ENCODE results near the gene SMCHD1. TPM values are rescaled to one million over a fixed set of nuclear protein-coding genes. Genes with fewer than 3 reads are reported as not detected.
"Not testable (repeated sequence)": the region's sequence is repeated elsewhere in the genome, so short reads cannot be mapped to it uniquely, and the experiment has no call there.

The SMCHD1 gene
- polyA plus RNA-seq, 3 donors = 60.5 to 70.9 (median 67.7) TPM

- peak in 1 of 3 donors; percentile 7 for DNase-seq (ENCODE audit: low read depth in 3 of 3, low spot score in 2 of 3)
These were observed 1.5 kb downstream of the SMCHD1 start for GRCh38 chr18:2656981-2657512.

GRCh38 chr18:2657788-2658458 is 2.4 kb downstream of the SMCHD1 start:
- no peak for DNase-seq (ENCODE audit: low read depth in 3 of 3, low spot score in 2 of 3)

GRCh38 chr18:2660849-2661248 is 5.3 kb downstream of the SMCHD1 start:
- not testable (repeated sequence) for DNase-seq (ENCODE audit: low read depth in 3 of 3, low spot score in 2 of 3)

DNA sequence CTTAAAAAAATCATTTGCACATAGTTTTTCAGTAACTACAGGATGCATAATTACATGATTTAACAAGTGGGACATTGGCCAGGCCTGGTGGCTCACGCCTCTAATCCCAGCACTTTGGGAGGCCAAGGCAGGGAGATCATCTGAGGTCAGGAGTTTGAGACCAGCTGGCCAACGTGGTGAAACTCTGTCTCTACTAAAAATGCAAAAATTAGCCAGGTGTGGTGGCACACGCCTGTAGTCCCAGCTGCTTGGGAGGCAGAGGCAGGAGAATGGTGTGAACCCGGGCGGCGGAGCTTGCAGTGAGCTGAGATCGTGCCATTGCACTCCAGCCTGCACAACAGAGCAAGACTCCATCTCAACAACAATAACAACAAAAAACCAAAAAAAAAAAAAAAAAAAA is 6.8 kb downstream of the SMCHD1 start:
- not testable (repeated sequence) for DNase-seq (ENCODE audit: low read depth in 3 of 3, low spot score in 2 of 3)

GRCh38 chr18:2662990-2663389 is 7.5 kb downstream of the SMCHD1 start:
- DNase-seq (ENCODE audit: low read depth in 3 of 3, low spot score in 2 of 3) = no peak

GRCh38 chr18:2672410-2672809 is 16.9 kb downstream of the SMCHD1 start:
- DNase-seq (ENCODE audit: low read depth in 3 of 3, low spot score in 2 of 3) = no peak

- DNase-seq (ENCODE audit: low read depth in 3 of 3, low spot score in 2 of 3) = no peak
These were observed 17.3 kb downstream of the SMCHD1 start for GRCh38 chr18:2672872-2673271.

DNA sequence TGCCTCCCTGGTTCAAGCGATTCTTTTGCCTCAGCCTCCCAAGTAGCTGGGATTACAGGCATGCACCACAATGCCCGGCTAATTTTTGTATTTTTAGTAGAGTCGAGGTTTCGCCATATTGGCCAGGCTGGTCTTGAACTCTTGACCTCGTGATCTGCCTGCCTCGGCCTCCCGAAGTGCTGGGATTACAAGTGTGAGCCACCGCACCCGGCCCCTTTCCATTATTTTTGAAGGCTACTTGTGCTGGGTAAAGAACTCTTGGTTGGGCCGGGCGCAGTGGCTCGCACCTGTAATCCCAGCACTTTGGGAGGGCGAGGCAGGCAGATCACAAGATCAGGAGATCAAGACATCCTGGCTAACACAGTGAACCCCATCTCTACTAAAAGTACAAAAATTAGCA is 23.4 kb downstream of the SMCHD1 start:
- not testable (repeated sequence) for DNase-seq (ENCODE audit: low read depth in 3 of 3, low spot score in 2 of 3)

- DNase-seq (ENCODE audit: low read depth in 3 of 3, low spot score in 2 of 3) = no peak
These were observed 24.8 kb downstream of the SMCHD1 start for GRCh38 chr18:2680216-2680792.

GRCh38 chr18:2681993-2682603 is 26.6 kb downstream of the SMCHD1 start:
- no peak for DNase-seq (ENCODE audit: low read depth in 3 of 3, low spot score in 2 of 3)

DNA sequence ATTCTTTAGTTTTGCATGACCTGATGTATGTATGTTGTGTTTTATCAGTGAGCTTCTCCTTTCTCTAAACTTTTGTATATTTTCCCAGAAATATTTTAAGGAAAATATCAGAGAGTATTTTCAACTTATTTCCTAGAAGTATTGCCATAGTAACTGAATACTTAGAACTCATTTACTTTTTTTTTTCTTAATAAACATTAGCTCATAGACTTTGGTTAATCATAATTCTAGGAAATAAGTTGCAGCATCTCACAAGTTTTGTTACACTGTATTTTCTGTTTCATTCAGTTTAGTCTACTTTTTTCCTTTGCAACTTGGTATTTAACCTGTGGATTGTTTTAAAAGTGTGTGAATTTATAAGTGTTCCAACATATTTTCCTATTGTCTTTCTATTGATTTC is 27.5 kb downstream of the SMCHD1 start:
- no peak for DNase-seq (ENCODE audit: low read depth in 3 of 3, low spot score in 2 of 3)

GRCh38 chr18:2686349-2686968 is 30.9 kb downstream of the SMCHD1 start:
- DNase-seq (ENCODE audit: low read depth in 3 of 3, low spot score in 2 of 3) = no peak

DNA sequence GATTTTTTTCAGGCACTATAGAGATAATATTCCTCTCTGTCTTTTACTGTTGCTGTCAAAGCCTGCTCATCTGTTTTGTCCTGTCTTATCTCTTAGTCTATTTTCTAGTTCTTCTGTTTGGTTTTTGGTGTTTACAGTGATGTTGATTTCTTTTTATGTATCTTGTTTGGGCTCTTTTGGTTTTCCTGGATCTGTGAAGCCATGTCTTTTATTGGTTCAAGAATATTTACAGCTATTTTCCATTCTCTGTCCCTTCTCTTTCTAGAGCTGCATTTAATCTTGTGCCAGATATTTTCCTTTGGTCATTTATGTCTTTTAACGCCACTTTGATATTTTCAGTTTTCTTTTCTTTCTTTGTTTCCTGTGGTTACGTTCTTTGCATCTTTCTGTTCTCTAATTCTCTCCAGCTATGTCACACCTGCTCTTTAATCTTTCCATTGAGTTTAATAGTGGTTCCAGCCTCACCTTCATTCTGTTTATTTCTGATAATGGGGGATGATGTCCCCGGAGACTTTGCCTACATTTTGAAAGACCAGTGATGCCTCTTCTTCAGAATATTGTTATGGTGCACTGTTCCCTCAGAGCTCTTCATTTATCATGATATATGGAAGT is 32.0 kb downstream of the SMCHD1 start:
- no peak for DNase-seq (ENCODE audit: low read depth in 3 of 3, low spot score in 2 of 3)

- no peak for DNase-seq (ENCODE audit: low read depth in 3 of 3, low spot score in 2 of 3)
These were observed 37.0 kb downstream of the SMCHD1 start for GRCh38 chr18:2692508-2692907.

GRCh38 chr18:2697184-2697583 is 41.7 kb downstream of the SMCHD1 start:
- no peak for DNase-seq (ENCODE audit: low read depth in 3 of 3, low spot score in 2 of 3)

DNA sequence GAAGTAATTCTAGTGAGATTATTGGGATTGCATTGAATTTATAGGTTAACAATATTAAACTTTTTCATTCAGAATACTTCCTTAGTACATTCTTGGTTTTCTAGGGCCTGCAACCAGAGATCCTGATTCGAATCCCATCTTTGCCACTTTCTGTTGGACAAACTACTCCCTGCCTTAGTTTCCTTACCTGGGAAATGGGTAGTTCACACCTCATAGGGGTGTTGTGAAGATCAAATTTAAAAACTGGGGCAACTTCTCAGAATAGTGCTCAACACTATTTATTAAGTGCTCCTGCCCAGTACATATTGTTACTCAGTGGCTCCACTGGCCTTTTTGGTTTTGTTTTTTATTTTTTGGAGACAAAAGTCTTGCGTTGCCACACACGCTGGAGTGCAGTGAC is 43.5 kb downstream of the SMCHD1 start:
- DNase-seq (ENCODE audit: low read depth in 3 of 3, low spot score in 2 of 3) = no peak

- no peak for DNase-seq (ENCODE audit: low read depth in 3 of 3, low spot score in 2 of 3)
These were observed 49.0 kb downstream of the SMCHD1 start for GRCh38 chr18:2704541-2704940.

- no peak for DNase-seq (ENCODE audit: low read depth in 3 of 3, low spot score in 2 of 3)
These were observed 51.4 kb downstream of the SMCHD1 start for GRCh38 chr18:2706903-2707302.

- DNase-seq (ENCODE audit: low read depth in 3 of 3, low spot score in 2 of 3) = no peak
These were observed 52.1 kb downstream of the SMCHD1 start for GRCh38 chr18:2707551-2708168.

- DNase-seq (ENCODE audit: low read depth in 3 of 3, low spot score in 2 of 3) = no peak
These were observed 53.8 kb downstream of the SMCHD1 start for GRCh38 chr18:2709316-2709715.

DNA sequence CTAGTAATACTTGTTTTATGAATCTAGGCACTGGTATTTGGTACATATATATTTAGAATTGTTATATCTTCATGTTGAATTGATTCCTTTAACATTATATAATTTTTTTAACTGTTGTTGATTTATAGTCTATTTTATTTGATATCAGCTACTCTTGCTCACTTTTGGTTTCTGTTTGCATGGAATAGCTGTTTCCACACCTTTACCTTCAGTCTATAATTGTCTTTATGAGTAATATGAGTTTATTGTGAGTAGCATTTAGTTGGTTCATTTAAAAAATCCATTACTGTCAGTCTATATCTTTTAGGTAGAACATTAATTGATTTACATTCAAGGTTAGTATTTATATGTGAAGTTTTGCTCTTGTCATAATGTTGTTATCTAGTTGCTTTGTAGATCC is 58.6 kb downstream of the SMCHD1 start:
- no peak for DNase-seq (ENCODE audit: low read depth in 3 of 3, low spot score in 2 of 3)

All from right renal cortex interstitium (tissue), 3 donors.